ENCODE measurements around the gene TBC1D2B. TPM values are rescaled to one million over a fixed set of nuclear protein-coding genes. Genes with fewer than 3 reads are reported as not detected.

TBC1D2B gene
- total RNA-seq, 1 donor from 2014 or later: 10.6 TPM

DNA sequence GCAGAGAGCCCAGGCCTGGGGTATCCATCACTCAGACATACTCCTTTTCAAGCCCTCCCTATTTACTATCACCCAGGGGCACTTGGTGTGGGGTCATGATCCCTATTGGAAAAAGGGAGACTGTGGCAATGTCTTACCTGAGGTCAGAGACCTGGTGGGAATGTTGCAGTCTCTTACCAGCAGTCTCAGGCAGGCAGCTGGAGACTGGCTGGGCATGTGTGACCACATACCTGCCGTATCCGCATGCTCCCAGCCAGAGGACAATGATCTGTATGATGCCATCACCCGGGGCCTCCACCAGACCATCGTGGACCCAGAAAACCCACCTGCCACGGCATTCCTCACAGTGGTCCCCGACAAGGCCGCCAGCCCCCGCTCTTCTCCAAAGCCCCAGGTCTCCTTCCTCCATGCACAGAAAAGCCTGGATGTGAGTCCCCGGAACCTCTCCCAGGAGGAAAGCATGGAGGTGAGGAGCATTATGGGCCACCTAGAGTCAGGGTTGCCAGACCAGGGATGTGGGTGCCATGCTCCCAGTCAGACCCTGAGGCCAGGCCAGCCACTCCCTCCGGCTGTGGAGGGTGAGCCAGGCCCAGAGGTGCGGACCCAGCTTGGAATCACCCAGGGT, 20.7 kb upstream of the TBC1D2B start:
- FAIRE-seq (no peak), DNase-seq (ENCODE audit: low spot score in 2 of 2) (no peak)

DNA sequence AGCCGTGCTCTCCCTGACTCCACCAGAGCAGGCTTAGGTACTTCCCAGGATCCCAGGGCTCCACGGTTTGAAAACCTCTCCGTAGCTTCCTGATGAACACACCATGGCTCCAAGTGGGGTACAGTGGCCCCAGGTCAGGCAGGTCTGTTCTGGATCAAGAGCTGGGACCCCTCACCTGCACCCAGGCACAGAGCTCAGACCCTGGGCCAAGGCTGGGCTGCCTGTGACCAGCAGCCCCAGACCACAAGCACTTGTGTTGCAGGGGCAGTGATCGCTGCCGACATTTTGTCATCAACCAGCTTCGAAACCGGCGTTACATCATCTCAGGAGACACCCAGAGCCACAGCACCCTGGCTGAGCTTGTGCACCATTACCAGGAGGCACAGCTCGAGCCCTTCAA, 20.2 kb upstream of the TBC1D2B start:
- FAIRE-seq: no peak
- DNase-seq (ENCODE audit: low spot score in 2 of 2): no peak

DNA sequence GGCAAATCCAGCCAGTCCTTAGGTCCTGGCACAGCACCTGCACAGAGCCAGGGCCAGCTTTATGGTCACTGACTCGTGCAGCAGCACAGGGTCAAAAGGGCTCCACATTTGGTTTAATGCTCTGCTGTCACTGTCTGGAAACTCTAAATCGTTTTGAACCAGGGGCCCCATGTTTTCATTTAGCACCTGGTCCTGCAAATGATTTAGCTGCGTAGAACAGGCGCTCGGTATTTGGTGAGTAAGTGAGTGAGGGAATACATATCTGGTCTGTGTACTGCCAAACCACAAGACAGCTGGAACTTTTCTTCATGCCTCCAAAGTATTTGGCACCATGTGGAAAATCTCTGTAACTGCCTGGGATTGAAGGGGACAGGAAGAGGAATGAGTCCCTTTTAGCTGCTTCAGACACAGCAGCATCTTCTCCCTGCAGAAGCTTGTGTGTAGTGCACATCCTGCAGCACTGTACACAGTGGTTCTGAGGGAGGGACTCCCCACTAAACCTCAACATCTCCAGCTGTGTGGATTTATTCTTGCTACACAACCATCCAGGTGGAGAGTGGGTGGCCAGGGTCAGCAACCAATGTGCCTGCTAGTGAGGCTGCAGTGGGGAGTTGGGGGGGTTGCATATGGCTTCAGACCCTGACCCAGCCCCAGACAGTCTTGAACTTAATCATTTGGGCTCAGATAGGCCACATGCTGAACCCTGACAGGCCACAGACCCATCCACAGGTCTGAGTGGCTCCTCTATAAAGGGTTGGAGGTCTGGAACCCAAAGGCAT, 15.9 kb upstream of the TBC1D2B start:
- DNase-seq (ENCODE audit: low spot score in 2 of 2): no peak
- FAIRE-seq: no peak

DNA sequence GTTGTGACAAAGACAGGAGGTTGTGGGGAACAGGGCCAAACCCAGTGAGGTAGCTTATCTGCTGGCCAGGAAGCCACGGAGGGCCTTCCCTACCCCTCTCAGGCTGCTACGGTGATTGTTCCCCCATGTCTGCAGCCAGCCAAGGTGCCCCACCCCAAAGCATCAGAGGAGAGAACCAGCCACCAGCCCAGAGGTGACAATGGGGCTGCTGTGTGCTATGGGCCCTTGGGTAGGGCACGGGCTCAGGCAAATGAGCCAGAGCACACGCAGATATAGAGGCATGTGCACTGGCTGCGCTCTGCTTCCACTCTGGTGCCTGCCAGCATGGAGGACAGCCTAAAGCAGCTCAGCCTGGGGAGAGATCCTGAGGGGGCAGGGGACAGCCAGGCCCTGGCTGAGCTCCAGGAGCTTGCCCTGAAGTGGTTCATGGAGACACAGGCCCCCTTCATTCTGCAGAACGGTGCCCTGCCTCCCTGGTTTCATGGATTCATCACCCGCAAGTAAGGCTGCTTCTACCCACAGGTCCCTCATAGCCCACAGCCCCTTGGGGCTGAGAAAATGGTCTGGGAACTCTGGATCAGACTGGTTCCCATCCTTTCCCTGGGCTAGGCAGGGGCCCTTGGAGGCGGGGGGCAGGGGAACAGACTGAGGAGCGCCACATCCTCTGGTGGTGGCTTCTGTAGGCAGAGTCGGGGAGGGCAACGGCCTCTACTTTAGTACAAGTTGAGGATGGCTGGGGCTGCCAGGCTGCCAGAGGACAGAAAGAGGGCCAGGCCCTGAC, 14.9 kb upstream of the TBC1D2B start, which contains the start of gene SH2D7:
Gene SH2D7, plus strand, starts transcription at position 301 of the 781 bp plus-strand sequence. Its CDS starts 24 bp downstream, at position 325.
- FAIRE-seq (no peak), DNase-seq (ENCODE audit: low spot score in 2 of 2) (no peak)

DNA sequence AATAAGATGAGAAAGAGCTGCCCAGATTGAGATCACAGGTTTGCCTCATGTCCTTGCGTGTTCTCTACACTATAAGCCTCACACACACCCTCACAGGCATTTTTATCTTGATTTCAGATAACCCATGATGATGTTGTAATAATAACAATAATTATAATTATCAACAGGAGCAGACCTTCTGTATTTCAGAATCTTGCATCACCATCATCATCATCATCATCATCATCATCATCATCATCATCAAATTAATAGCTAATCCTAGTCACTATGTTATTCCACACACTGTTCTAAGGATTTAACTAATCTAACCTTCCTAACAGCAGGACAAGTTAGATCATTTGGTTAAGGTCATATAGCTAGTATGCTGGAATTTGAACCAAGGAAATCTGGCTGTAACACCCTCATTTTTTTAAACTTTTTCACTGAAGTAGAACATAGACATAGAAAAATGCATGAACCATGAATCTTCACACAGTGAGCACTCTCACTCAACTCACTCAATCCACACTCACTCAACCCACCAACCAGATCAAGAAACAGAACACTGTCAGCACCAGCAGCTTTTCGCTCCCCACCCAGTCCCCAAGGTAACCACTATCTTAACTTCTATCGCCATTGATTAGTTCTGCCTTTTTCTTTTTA, 13.0 kb upstream of the TBC1D2B start:
- no peak for FAIRE-seq
- DNase-seq (ENCODE audit: low spot score in 2 of 2): no peak

DNA sequence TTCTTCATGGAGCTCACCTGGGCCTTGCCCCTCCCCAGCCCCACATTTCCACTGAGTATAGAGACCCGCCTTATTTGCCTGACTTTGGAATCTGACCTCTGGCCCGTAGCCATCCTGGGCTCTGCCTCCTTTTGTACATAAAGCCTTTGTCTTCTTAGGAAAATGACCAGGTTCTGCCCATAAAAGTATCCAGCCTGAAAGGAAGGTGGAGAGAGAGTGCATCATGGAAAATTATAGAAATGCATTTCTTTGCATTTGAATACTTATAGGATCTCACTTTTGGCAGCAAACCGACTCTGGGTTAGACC, 11.2 kb upstream of the TBC1D2B start:
- FAIRE-seq: no peak
- DNase-seq (ENCODE audit: low spot score in 2 of 2): no peak

DNA sequence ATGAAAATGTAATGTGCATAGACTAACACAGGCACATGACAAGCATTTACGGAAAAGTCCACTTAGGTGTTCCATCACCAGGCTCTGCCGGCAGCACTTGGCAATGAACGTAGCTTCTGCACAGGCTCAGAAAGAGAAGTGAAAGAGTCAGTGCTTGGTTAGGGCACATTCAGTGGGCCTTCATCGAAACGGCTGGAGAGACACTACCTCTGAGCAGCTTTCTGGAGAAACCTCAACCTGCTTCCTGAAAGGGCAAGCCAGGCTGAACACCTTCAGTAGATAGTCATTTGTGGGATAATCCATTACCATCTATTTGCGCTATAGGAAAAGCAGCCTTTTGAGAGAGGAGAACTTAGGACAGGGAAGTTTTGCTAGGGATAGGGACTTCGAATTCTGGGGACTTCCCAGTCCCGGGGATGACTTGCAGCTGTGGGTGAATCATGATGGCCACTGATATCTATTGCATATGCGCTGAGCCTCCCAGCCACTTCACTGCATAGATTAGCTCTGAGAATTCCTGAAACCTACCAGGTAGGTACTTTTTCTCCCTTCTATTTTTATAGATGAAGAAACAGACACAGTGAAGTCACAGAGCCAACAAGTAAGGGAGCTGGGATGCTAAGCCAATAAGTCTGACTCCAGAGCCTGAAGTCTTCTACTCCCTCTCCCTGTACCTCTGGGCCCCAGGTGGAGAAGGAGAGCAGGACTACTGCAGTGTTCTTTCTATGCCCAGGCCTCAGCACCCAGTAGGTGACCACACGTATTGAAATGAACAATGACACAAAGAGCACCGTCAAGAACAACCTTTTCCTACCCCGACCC, 10.7 kb upstream of the TBC1D2B start:
- no peak for FAIRE-seq
- no peak for DNase-seq (ENCODE audit: low spot score in 2 of 2)

DNA sequence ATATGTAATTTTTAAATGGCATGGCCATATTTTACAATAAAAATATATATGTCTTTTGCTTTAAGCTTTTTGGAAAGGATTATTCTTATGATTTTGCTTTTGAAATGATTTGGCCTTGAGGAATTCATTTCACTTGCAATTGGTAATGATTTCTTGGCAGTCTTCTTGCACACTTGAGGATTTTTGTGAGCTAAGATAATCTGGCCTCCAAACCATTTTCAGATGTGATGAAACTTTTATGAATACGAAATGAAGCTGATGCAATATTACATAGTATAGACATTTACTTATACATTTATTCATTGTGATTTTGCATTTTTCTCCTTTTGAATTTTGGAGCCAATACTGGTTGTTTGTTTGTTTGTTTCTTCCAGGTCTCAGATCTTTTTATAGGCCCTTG, 8.4 kb upstream of the TBC1D2B start:
- no peak for DNase-seq (ENCODE audit: low spot score in 2 of 2)
- FAIRE-seq: no peak

DNA sequence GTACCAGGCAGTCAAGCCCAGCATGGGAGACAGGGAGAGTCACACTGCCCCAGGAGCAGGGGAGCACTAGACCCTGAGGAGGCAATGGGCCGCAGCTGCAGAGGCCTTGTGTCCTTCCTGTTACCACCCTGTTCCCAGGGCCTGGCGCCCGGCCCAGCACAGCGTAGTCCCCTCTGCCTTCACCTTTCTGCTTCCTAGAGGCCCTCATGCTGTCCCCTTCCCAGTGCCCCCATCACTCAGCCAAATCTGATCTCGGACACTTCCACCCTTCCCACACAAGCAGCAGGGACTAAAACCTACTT, 6.9 kb upstream of the TBC1D2B start:
- DNase-seq (ENCODE audit: low spot score in 2 of 2) (no peak), FAIRE-seq (no peak)

DNA sequence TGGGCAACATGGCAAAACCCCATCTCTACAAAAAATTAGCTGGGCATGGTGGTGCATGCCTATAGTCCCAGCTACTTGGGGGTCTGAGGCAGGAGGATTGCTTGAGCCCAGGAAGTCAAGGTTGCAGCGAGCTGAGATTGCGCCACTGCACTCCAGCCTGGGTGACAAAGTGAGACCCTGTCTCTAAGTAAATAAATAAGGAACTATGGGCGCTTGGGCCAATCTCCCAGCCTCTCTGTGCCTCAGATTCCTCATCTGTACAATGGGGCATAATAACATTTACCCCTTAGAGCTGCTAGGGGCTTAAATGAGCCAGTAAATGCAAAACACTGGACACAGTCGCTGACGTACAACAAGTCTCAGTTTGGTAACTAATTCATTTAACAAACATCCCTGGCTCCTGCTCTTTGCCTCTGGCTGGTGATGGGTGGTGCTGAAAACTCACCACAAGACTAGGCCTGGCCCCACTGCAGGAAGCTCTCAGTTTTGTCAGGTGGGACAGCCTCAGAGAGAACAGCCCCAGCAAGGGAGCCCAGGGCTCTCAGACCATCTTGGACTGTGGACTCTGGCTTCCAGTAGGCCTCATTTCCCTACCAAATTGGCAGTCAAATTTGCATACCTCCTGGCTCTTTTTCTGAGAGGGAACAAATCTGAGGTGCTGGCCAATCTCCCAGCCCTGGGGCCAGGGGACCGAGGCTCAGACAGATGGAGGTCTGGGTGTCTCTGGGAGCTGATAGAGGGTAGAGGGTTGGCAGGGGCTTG, 6.4 kb upstream of the TBC1D2B start:
- no peak for FAIRE-seq
- DNase-seq (ENCODE audit: low spot score in 2 of 2): no peak

DNA sequence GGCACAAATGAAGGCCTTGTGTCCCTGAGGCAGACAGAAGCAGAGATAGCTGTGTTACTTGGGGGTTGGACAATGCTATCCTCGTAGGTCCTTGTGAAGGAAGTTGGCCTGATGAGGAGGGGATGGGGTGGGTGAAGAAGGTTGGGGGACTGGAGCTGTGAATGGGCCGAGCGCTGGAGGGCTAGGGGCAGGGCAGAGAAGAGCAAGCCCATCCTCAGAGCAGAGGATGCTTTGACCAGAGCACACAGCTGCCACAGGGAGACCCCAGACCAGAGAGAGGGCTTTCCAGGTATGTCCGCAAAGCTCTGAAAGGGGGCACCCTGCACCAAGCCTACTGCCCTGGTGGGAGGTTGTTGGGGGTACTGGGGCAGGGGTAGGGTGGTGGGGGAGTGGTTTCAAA, 5.7 kb upstream of the TBC1D2B start:
- DNase-seq (ENCODE audit: low spot score in 2 of 2) (no peak), FAIRE-seq (no peak)

DNA sequence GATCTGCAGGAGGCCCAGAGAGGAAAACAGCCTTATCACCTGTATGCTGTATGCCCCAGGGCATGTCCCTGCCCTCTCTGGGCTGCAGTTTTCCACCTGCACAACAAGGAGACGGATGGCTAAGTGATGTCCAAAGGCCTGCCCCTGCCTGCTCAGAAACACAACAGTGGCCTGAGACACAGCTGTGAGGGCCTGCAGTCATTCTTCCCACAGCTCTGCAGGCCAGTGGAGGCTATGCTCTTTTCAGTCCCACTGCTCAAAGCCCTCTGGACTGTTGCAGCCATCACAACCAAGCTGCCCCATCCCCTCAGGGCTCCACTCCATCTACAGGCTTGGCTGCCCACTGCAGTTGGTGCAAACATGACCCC, 5.2 kb upstream of the TBC1D2B start:
- FAIRE-seq (no peak), DNase-seq (ENCODE audit: low spot score in 2 of 2) (no peak)

DNA sequence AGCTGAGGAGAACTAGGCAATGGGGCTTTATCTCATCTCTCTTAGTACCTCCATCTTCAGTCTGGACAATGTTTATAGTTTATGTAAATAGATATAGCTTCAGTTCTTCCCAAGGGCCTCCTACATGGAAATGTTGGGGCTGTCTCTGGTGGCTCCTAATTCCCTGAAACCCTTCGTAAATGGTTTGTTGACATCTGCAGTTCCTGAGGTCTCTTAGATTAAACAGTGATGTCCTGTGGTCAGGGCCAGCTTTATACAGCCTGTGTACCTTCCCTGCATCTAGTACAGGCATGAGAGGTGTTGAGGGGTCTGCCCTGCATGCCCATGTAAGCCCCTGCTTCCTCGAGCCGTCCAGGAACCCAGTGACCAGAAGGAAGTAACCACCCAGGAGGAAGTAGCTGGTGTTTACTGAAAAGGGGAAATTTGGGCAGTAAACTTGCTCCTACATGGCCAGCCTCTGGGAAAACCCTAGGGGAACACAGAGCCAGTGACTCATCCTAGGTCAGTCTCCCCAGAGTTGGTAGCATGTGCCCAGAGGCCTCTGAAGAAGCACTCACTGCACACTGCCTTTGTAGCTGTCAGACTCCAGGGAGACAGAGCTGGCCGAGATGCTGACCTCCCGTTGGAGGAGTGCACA, 4.7 kb upstream of the TBC1D2B start:
- DNase-seq (ENCODE audit: low spot score in 2 of 2) (no peak), FAIRE-seq (no peak)

DNA sequence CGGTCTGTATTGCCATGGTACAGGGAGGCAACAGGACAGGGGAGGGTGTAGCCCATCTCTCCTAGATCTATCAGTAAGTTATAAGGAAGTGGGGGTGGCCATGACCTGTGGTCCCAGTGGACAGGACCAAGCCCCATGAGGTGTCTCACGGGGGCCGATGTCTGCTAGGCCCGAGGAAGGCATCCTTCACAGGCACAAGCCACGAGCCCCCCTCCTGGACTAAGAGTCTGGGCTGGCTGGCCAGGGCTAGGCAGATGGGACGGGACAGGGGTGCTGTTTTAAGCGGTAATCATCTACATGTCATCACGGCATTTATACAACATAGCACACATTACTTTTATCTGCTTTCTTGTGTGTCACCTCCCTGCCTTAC, 2.6 kb upstream of the TBC1D2B start:
- DNase-seq (ENCODE audit: low spot score in 2 of 2) (no peak), FAIRE-seq (no peak)

DNA sequence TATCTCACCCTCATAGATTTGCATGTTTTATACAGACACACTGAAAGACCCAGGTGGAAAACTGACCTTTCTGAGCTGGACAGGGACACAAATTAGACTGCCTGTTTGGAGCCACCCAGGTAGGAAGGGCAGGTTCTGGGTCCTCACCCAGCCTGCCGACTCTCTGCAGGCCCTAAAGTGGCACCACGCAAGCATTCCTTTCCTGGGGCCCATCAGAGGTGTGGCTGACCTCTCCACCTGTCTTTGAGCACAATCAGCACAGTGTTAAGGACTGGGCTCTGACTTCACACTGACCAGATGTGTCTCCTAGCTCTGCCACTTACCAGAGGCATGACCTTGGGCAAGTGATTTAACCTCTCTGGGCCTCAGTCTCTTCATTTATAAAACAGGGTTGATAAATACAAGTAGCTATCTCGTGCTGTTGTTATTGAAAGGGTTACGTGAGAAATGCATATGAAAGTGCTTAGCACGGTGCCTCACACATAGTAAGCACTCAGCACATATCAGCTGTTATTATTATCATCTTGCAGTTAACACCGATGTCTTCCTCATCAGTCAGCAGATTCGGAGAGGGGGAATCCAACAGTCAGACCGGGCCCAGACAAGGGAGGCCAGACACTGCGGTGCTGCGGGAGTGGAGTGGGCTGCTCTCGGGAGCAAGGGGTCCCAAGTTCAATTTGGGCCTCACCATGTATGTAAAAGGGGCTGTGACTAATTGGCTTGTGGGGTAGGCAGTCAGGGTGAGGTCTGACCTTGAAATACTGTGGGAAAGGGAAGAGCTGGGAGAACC, 2.0 kb upstream of the TBC1D2B start:
- FAIRE-seq (no peak), DNase-seq (ENCODE audit: low spot score in 2 of 2) (no peak)

DNA sequence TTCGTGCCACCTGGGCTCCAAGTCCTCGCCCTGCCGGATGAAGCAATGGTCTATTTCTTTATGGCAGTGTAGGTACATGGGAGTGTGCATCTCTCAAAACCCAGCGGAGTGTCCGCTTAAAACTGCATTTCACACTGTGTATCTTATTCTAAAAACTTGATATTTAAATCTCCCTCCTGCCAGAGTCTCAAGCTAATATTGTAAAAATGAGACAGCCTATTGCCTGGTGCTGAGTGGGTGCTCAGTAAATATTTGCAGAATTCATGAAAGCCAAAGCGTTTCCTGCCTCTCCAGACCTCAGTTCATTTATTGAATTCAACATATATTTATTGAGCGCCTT, 330 bp upstream of the TBC1D2B start:
- FAIRE-seq: no peak

DNA sequence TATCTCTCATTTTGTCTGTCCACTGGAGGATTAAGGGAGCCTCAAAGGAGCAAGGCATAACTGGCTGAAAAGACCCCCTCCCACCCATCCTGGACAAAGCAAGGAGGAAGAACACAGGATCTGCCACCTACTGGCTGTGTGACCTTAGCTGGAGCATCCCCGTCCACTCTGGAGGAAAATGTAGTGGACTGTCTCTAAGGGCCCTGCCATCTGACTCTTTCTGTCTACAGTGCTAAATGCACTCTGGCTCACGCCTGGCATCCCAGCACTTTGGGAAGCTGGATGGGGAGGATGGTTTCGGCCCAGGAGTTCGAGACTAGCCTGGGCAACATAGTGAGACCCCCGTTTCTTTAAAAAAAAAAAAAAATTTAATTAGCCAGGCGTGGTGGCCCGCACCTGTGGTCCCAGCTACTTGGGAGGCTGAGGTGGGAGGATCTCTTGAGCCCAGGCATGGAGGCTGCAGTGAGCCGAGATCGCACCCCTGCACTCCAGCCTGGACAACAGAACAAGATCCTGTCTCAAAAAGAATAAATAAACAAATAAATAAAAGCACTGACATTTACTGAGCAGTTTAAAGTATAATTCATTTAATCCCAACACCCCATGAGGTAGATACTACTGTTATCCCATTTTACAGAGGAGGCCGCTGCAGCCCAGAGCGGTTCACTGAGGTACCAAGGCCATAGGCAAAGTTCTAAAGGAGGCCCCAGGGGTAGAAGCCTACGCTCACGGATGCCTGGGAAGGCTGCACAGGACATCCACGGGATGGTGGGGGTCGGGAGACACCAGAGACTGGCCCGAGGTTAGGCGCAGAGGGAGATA, 1.1 kb downstream of the TBC1D2B start:
- FAIRE-seq: no peak
- no peak for DNase-seq (ENCODE audit: low spot score in 2 of 2)

More for the DNA sequence above, 330 bp upstream of the TBC1D2B start:
- DNase-seq (ENCODE audit: low spot score in 2 of 2): no peak
